ENCODE measurements around the gene CYSTM1. TPM values are rescaled to one million over a fixed set of nuclear protein-coding genes. Genes with fewer than 3 reads are reported as not detected.

The CYSTM1 gene
- total and polyA plus RNA-seq, 2 of the 8 experiments (the other 6 are each of a cell fraction or from before 2014, with no cell fraction given) = 25.0 to 47.8 TPM

- FAIRE-seq = no peak
- Histone ChIP-seq H4K91ac (replicated peaks; ENCODE audit: insufficient read length, low read length) (no peak overlapping the region), H2BK5ac (ENCODE audit: low read depth, low read length) (no peak overlapping the region), H3K27me3 (replicated peaks in 1 of 4; ENCODE audit: control insufficient read depth in 3 of 4, extremely low read depth in 1 of 4, insufficient read depth in 3 of 4, low read length in 3 of 4) (no peaks in the 10 kb centered on the region), H2AK5ac (ENCODE audit: low read depth, low read length) (no peak overlapping the region), H3K4me3 (ENCODE audit: extremely low read depth in 1 of 4, insufficient read depth in 2 of 4, low read depth in 3 of 4, low read length in 4 of 4) (no peak overlapping the region), H3K9me3 (ENCODE audit: insufficient read depth in 2 of 2, low read depth in 1 of 2, low read length in 1 of 2) (no peaks in the 10 kb centered on the region), H3K23ac (ENCODE audit: insufficient read length) (no peak overlapping the region), H2BK12ac (ENCODE audit: low read depth, low read length) (no peak overlapping the region), H3K4me1 (replicated peaks in 1 of 4; ENCODE audit: control insufficient read depth in 3 of 4, insufficient read depth in 4 of 4, low read length in 3 of 4) (peaks cover 0 to 9% (median 2%) of the 10 kb centered on the region in 4 experiments; a peak in 3 of 7 replicates), H2AFZ (ENCODE audit: low read length) (no peak overlapping the region), H3K36me3 (ENCODE audit: control insufficient read depth in 2 of 4, insufficient read depth in 4 of 4, low read length in 3 of 4) (no peaks in the 10 kb centered on the region), H2BK20ac (ENCODE audit: low read length) (no peak overlapping the region), H3K79me1 (ENCODE audit: low read depth, low read length) (peaks cover 4% of the 10 kb centered on the region; the same call in 1 of the 2 replicates), H3K14ac (ENCODE audit: insufficient read length) (no peak overlapping the region), H3K79me2 (ENCODE audit: control insufficient read depth in 1 of 2, insufficient read depth in 2 of 2, low read length in 2 of 2) (no peaks in the 10 kb centered on the region), H3K56ac (replicated peaks; ENCODE audit: insufficient read length, low read depth, low read length) (no peak overlapping the region), H3K18ac (ENCODE audit: extremely low read depth, low read length) (no peak overlapping the region), H3K27ac (ENCODE audit: low read depth, low read length) (no peak overlapping the region), H3K9ac (replicated peaks in 1 of 4; ENCODE audit: extremely low read depth in 1 of 4, low read depth in 3 of 4, low read length in 3 of 4) (no peak overlapping the region), H2BK120ac (replicated peaks; ENCODE audit: low read depth, low read length) (no peak overlapping the region), H4K8ac (ENCODE audit: extremely low read depth, insufficient read depth, low read length) (no peak overlapping the region), H3K23me2 (ENCODE audit: low read depth, low read length) (no peaks in the 10 kb centered on the region), H2BK15ac (ENCODE audit: low read length) (no peak overlapping the region), H4K20me1 (replicated peaks in 1 of 2; ENCODE audit: control insufficient read depth in 1 of 2, insufficient read depth in 2 of 2, low read length in 2 of 2) (no peaks in the 10 kb centered on the region), H4K5ac (ENCODE audit: insufficient read length, low read depth, low read length) (no peak overlapping the region), H3K4ac (replicated peaks; ENCODE audit: insufficient read length, low read depth, low read length) (no peak overlapping the region), H3K4me2 (ENCODE audit: insufficient read depth in 1 of 2, low read depth in 2 of 2, low read length in 2 of 2) (no peak overlapping the region)
- TF ChIP-seq GTF2F1 (IDR thresholded peaks at IDR 0.05; ENCODE audit: borderline replicate concordance, low read depth, low read length) (no peak), KDM1A (IDR thresholded peaks at IDR 0.05; ENCODE audit: borderline replicate concordance, low read length) (no peak), SP4 (IDR thresholded peaks at IDR 0.05; ENCODE audit: low read length) (no peak), GABPA (IDR thresholded peaks at IDR 0.05; ENCODE audit: borderline replicate concordance, insufficient read depth, low read length) (no peak), CBX5 (IDR thresholded peaks at IDR 0.05; ENCODE audit: low read depth, low read length) (no peak), EZH2 (IDR thresholded peaks at IDR 0.05; ENCODE audit: low read depth, low read length, severe bottlenecking) (no peak), CHD2 (IDR thresholded peaks at IDR 0.05; ENCODE audit: low read length) (no peak), TAF7 (optimal IDR thresholded peaks at IDR 0.05; ENCODE audit: borderline replicate concordance, low read depth, low read length) (no peak), EGR1 (IDR thresholded peaks at IDR 0.05; ENCODE audit: borderline replicate concordance, low read depth, low read length) (no peak)
- ChIA-PET CTCF (ENCODE audit: partially characterized antibody) (interaction anchor here (0.6 to 1.6 kb wide), 2 partner anchors 12 to 1724 kb away, joined by 3 to 7 read pairs; no protein-coding TSS in a partner anchor), POLR2A (ENCODE audit: partially characterized antibody) (no interaction called here)
- DNase-seq (ENCODE audit: low read depth in 1 of 2, low spot score in 2 of 2) = no peak
- 81% methylated on average over 2 of the region's 2 CpGs; no CpG with 5 or more reads in 1 of the 2 experiments for WGBS, 2 experiments (ENCODE audit: extremely low coverage in 1 of 2, insufficient coverage in 1 of 2, insufficient read length in 1 of 2, insufficient replicate concordance in 2 of 2, low coverage in 1 of 2, low lambda C conversion rate in 2 of 2, missing lambda C conversion rate in 1 of 2)
Observed at GRCh38 chr5:140194662-140195061, 19.7 kb downstream of the CYSTM1 start.

All from H1 (cell line).